Activated CD8-positive, alpha-beta memory T cell treated with anti-CD3 and anti-CD28 coated beads for 4 hours (primary cell): ENCODE results near the gene TLR8.
"Not testable (repeated sequence)": the region's sequence is repeated elsewhere in the genome, so short reads cannot be mapped to it uniquely, and the experiment has no call there.

Source experiments
- DNase-seq, 2 donors: peaks; one replicate each; pipeline ENCODE4 v3.0.0-alpha.2; 2020; ENCODE audit warnings: low read depth in 2 of 2

Gene TLR8

DNA sequence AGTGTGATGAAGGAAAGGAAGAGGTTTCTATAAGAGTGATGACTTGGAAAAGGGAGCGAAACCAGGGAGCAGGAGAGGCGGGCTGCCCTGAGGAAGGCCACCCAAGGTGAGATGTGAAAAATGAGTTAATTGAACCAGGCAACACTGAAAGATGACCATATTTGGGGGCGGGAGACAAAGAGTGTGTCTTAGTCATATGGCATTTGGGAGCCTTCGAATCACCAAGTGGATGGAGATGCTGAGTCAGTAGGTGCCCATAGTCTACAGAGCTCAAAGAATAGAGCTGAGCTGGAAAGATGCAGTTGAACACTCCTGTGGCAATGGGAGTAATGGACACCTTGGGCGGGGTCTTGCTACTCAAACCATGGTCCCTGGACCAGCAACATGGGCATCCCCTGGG, 8.3 kb upstream of the TLR8 start:
- DNase-seq = no peak

DNA sequence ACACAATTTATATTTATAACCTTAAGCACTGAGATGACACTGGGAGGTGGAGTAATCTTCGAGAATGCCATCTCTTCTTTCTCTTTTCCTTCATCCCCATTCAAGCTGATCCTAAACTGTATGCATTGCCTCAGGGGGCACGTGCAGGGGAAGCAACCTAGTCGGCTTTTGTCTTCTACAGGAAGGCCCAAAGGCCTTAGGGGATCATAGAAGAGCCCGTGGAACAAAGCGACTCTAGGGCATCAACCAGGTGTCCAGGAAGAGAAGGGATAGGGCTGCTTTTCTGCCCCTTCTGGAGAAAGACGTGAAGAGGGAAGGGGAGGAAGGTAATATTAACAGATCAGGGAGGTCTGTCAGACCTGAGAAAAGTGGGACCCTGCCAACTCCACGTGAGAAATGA, 6.9 kb upstream of the TLR8 start:
- DNase-seq = no peak

DNA sequence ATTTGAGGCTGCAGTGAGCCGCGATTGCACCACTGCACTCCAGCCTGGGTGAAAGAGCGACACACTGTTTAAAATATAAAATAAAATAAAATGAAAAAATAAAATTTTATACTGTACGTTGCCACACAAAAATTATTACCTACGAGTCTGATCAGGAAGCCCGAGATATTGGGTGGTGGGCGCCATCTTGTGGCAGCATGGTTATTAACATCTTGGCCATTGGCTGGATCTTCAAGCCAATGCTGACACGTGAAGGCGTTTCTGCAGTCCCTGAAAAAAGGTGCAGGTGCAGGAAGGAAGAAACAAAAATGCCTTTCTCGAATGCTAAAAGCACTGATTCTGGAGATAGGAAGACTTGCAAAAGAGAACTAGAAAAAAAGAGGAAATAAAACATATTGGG, 4.9 kb upstream of the TLR8 start:
- peak; percentile 20 to 33 for DNase-seq

DNA sequence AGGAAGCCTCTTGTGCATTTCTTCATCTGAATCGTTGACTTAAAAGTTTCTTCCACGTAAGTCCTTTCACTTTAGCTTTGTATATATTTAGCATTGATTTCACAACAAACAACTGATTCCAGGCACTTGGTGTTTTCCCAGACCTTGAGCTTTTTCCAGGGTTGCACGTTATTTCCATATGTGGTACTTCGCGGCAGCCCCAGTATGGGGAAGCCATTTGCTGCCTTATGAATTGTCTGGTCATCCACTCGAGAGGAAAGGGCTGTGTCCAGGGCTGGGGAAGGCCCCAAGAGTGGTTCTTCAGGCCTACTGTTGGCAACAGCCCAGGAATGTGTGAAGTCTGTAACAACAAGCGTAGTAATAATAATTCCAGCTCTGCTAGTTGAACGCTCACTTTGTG, 2.8 kb upstream of the TLR8 start:
- no peak for DNase-seq

DNA sequence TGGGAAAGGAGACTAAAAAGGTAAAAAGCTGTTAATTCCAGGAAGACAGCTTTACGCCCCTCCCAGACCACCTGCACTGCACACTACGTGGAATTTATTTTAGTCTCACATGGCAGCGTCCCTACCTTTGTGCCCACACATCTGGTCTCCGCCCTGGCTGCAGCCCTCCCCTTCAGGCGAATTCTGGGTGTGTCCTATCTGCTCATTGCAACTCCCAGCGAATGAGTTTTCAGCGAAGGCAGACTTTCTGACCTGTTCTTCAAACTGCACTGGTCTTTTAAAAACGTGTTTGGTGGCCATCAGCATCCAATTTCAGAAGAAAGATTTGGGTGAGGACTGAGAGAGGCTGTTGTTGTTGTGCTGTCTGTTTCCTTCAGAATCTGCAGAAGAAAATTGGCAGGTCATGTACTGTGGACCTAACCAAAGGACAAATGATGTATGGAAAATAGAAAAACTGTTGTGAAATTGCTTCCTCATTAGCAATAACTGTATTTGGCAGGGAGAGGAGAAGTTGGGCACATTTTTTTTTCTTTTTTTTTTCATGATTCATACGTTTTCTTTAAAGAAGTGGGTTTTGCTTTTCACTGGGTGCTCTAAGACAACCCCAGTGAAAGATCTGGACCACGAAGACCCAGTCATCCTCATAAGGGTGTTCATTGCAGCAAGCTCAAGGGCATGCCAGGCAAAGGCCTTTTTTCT, 4.2 kb downstream of the TLR8 start:
- no peak for DNase-seq

DNA sequence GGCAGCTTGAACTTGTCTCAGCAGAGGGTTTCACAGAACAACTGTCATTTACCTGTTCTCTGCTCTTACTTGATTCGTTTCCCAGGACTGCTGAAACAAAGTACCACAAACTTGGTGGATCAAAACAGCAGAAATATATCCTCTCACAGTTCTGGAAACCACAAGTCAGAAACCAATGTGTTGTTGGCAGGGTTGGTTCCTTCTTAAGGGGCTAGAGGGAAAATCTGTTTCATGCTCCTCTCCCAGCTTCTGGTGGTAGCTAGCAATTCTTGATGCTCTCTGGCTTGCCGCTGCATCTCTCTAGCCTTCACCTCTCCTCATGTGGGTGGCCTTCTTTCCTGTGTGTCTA, 4.7 kb downstream of the TLR8 start:
- DNase-seq = no peak

DNA sequence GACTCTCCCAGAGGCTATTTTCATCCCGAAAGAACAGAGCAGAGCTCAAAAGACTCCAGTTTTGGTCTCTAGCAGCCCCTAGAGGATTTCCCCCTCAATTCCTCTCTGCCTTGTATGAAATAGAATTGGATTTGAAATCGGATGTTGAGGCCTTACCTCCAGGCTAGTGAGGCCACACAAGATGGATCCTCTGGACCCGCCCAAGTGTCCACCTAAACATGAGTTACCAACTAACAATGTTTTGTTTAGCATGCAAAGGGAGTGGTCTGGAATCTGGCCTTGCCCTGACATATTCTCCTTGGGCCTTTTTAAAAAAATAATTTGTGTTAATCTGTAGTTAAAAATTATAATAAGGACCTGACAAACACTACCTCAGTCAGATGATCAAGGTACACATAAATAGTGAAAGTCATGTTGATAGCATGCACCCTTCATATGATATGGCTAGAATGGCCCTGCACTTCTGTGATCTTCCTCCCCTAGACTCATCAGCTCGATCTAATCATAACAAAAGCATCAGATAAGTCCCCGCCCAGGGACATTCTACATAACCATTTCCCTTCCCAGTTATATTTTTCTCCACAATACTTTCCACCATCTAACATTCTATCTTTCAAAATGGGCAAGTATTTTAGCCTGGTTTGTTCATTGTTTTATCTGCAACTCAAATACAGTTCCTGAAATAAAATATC, 6.5 kb downstream of the TLR8 start:
- no peak for DNase-seq

DNA sequence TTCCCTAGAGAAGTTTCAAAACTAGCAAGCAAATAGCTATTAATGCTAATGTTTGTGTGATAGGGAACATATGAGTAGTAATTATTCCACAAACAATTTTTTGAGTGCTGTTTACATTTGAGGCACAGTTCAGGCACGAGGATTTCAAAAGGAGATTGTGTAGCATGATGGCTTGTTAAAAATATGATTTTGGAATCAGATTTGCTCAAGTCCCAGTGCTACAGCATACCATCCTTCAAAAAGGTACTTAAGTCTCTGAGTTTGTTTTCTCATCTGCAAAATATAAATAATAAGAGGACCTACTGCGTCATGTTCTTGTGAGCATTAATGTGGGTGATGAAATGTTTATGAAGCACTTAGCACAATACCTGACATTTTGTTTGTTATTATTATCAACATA, 11.3 kb downstream of the TLR8 start:
- no peak for DNase-seq

DNA sequence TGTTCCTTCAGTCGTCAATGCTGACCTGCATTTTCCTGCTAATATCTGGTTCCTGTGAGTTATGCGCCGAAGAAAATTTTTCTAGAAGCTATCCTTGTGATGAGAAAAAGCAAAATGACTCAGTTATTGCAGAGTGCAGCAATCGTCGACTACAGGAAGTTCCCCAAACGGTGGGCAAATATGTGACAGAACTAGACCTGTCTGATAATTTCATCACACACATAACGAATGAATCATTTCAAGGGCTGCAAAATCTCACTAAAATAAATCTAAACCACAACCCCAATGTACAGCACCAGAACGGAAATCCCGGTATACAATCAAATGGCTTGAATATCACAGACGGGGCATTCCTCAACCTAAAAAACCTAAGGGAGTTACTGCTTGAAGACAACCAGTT, 12.6 kb downstream of the TLR8 start:
- DNase-seq = no peak

DNA sequence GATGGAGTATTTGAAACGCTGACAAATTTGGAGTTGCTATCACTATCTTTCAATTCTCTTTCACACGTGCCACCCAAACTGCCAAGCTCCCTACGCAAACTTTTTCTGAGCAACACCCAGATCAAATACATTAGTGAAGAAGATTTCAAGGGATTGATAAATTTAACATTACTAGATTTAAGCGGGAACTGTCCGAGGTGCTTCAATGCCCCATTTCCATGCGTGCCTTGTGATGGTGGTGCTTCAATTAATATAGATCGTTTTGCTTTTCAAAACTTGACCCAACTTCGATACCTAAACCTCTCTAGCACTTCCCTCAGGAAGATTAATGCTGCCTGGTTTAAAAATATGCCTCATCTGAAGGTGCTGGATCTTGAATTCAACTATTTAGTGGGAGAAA, 13.2 kb downstream of the TLR8 start:
- DNase-seq = no peak

DNA sequence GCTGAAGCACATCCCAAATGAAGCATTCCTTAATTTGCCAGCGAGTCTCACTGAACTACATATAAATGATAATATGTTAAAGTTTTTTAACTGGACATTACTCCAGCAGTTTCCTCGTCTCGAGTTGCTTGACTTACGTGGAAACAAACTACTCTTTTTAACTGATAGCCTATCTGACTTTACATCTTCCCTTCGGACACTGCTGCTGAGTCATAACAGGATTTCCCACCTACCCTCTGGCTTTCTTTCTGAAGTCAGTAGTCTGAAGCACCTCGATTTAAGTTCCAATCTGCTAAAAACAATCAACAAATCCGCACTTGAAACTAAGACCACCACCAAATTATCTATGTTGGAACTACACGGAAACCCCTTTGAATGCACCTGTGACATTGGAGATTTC, 14.6 kb downstream of the TLR8 start:
- DNase-seq = no peak

DNA sequence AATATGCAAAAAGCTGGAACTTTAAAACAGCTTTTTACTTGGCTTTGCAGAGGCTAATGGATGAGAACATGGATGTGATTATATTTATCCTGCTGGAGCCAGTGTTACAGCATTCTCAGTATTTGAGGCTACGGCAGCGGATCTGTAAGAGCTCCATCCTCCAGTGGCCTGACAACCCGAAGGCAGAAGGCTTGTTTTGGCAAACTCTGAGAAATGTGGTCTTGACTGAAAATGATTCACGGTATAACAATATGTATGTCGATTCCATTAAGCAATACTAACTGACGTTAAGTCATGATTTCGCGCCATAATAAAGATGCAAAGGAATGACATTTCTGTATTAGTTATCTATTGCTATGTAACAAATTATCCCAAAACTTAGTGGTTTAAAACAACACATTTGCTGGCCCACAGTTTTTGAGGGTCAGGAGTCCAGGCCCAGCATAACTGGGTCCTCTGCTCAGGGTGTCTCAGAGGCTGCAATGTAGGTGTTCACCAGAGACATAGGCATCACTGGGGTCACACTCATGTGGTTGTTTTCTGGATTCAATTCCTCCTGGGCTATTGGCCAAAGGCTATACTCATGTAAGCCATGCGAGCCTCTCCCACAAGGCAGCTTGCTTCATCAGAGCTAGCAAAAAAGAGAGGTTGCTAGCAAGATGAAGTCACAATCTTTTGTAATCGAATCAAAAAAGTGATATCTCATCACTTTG, 15.6 kb downstream of the TLR8 start:
- DNase-seq = no peak

DNA sequence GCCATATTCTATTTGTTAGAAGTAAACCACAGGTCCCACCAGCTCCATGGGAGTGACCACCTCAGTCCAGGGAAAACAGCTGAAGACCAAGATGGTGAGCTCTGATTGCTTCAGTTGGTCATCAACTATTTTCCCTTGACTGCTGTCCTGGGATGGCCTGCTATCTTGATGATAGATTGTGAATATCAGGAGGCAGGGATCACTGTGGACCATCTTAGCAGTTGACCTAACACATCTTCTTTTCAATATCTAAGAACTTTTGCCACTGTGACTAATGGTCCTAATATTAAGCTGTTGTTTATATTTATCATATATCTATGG, 16.1 kb downstream of the TLR8 start:
- no peak for DNase-seq

DNA sequence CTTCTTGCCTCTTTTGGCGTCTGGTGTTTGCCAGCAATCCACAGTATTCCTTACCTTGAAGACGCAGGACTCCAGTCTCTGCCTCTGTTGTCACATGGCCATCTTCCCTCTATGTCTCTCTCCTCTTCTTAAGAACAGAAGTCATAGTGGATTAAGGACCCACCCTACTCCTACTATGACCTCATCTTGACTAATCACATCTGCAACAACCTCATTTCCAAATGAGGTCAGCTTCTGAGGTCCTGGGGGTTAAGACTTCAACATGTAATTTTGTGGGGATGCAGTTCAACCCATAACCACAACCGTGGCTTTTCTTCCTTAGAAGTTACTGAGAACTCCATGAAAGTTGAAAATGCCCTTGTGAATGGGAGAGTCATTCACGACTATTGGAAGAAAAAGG, 23.3 kb downstream of the TLR8 start:
- no peak for DNase-seq

DNA sequence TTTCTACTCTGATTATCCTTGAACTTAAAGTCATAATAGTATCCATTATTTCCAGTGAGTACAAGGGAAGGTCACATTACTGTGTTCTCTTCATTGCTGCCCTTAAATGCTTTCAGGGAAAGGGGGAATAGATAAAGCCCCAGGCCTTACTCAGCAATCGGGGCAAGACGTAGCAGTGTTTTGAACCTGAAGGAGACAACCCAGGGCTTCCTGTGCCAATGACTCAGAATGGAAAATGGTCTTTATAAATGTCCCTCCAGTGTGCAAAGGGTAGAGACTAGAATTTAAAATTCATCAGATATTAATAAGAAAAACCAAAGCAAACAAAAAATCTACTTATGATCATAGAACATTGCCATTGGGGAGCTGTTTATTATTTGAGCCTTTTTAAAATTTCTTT, 23.7 kb downstream of the TLR8 start:
- DNase-seq = no peak

DNA sequence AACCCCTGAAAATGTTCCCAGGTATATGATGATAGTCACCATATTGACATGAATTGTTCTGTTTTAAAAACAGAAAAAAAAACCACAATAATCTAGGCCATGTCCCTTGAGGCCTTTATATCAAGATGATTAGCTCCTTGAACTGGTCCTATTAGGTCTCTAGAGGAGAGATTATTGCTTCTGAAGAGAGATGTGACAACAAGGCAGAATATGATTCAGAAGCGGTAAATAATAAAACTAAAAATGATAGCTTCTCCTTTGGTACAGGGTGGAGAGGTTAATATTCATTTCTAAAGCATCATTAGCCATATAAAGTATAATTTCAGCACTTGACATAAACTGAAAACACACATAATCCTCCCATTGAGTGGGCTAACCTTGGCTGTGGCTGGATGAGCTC, 25.8 kb downstream of the TLR8 start:
- DNase-seq = no peak

DNA sequence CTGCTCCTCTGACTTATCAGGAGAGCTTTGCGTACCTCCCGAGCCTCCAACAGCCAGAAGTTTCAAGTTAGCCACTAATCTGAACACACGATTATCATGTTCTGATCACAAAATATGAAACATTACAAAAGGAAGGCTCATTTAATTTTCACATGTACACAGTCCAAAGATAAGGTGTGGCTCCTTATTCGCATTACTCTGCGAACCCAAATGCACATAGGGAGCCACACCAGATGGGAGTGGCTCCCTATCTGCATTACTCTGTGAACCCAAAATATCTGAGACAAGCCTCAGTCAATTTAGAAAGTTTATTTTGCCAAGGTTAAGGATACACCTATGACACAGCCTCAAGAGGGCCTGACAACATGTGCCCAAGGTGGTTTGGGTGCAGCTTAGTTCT, 28.4 kb downstream of the TLR8 start:
- no peak for DNase-seq

DNA sequence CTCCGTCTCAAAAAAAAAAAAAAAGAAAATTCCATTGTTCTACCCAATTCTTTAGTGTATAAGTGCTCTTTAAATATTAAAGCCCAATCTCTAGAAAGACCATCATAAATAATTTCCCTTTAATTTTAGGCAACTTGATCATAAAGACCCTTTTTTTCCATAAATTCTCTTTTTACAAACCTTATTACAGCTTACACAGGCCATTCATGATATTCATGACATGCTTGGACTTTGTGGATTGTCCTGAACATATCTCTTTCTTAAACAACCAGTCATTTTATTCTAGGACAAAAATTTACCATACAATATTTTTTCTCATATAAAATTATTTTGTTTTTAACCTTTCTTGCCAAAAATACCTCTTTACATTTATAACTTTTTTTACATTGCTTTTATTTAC, 30.5 kb downstream of the TLR8 start:
- DNase-seq = no peak

DNA sequence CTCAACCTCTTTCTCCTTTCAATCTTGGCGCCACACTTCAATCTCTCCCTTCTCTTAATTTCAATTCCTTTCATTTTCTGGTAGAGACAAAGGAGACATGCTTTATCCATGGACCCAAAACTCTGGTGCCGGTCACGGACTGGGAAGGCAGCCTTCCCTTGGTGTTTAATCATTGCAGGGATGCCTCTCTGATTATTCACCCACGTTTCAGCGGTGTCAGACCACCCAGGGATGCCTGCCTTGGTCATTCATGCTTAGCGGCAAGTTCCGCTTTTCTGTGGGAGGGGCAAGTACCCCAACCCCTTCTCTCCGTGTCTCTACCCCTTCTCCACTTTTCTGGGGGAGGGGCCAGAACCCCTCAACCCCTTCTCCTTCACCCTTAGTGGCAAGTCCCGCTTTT, 34.1 kb downstream of the TLR8 start:
- not testable (repeated sequence) for DNase-seq

DNA sequence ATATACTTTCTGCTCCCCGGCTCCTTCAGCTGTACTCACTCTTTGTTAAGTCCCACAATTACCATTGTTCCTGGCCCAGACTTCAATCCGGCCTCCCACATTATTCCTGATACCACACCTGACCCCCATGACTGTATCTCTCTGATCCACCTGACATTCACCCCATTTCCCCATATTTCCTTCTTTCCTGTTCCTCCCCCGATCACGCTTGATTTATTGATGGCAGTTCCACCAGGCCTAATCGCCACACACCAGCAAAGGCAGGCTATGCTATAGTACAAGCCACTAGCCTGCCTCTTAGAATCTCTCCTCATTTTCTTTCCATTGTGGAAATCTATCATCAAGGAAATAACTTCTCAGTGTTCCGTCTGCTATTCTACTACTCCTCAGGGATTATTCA, 37.2 kb downstream of the TLR8 start:
- not testable (repeated sequence) for DNase-seq

DNA sequence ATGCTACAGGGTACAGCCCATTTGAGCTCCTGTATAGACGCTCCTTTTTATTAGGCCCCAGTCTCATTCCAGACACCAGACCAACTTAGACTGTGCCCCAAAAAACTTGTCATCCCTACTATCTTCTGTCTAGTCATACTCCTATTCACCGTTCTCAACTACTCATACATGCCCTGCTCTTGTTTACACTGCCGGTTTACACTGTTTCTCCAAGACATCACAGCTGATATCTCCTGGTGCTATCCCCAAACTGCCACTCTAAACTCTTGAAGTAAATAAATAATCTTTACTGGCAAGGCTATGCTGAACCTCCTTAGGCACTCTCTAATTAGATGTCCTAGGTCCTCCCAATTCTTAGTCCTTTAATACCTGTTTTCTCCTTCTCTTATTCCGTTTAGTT, 38.0 kb downstream of the TLR8 start:
- DNase-seq = not testable (repeated sequence)

DNA sequence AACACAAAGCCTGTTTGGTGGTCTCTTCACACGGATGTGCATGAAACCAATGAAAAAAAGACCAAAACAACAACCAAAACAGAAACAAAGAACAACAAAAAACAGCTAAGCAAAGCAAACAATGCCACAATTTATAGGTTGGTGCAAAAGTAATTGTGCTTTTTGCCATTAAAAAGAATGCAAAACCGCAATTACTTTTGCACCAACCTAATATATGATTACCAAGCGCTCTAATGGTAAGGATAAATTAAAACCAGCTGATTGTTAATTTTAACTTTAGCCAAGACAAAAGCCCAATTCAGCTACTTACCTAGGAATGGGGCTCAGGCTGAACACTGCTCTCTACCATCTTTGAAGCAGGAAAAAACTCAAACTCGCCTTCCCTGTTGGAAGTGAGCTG, 39.1 kb downstream of the TLR8 start:
- no peak for DNase-seq

DNA sequence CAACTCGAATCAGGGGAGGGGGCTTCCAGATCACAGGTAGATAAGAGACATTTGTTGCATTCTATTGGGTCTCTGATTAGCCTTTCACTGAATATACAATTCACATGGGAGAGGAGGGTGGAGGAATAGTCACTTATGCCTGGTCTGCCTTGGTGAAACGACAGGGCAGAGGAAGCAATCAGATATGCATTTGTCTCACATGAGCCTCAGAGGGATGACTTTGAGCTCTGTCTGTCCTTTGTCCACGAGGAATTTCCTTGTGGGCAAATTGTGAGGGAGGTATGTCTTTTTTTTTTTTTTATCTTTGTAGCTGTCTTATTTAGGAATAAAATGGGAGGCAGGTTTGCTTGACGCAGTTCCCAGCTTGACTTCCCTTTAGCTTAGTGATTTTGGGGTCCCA, 40.0 kb downstream of the TLR8 start:
- no peak for DNase-seq
